Mesothelial cell of epicardium (in vitro differentiated cells): ENCODE data around the gene IL17RE. TPM values are rescaled to one million over a fixed set of nuclear protein-coding genes. Genes with fewer than 3 reads are reported as not detected.

Source experiments
- DNase-seq, 2 experiments: peaks; one replicate each; pipeline ENCODE4 v3.0.0; 2021; ENCODE audit warnings: low spot score in 2 of 2; ENCODE audit not compliant: unreplicated experiment in 2 of 2
- H3K27ac Mint-ChIP-seq: 2 replicates; pipeline ENCODE4 v1.8.0; 2021; ENCODE audit warnings: mixed read lengths
- H3K27me3 Mint-ChIP-seq: 2 replicates; pipeline ENCODE4 v1.8.0; 2021; ENCODE audit warnings: low read depth, mixed read lengths
- H3K36me3 Mint-ChIP-seq: 2 replicates; pipeline ENCODE4 v1.8.0; 2021; ENCODE audit warnings: mixed read lengths
- H3K4me1 Mint-ChIP-seq: 2 replicates; pipeline ENCODE4 v1.8.0; 2021; ENCODE audit warnings: mixed read lengths
- H3K4me3 Mint-ChIP-seq: 2 replicates; pipeline ENCODE4 v1.8.0; 2021; ENCODE audit warnings: mild to moderate bottlenecking, moderate library complexity, mixed read lengths
- H3K9me3 Mint-ChIP-seq: 2 replicates; pipeline ENCODE4 v1.8.0; 2021; ENCODE audit warnings: mixed read lengths
- CTCF ChIP-seq: fragments of 200-600 bp; sonication (generic); IDR thresholded peaks from one replicate; pipeline ENCODE4 v1.5.0; 2021; ENCODE audit warnings: antibody characterized with exemption; ENCODE audit not compliant: unreplicated experiment
- total RNA-seq: library from RNA; stranded (reverse); gene quantifications from 3 replicates; pipeline ENCODE4 v1.2.1, GENCODE V29; 2021

The IL17RE gene
- total RNA-seq, 1 donor from 2014 or later, result 24.1 TPM

GRCh38 chr3:9913601-9914000 lies 11.0 kb downstream of the IL17RE start:
- Mint-ChIP-seq H3K36me3 (peaks cover 6% of the 10 kb centered on the region), H3K27ac (no peak overlapping the region), H3K4me1 (peaks cover 22% of the 10 kb centered on the region), H3K9me3 (no peaks in the 10 kb centered on the region), H3K27me3 (no peaks in the 10 kb centered on the region), H3K4me3 (no peak overlapping the region)
- no peak for DNase-seq
- no peak for TF ChIP-seq CTCF

GRCh38 chr3:9914011-9914410 lies 11.4 kb downstream of the IL17RE start:
- no peak for TF ChIP-seq CTCF
- H3K4me3 Mint-ChIP-seq, result no peak overlapping the region
- DNase-seq, result no peak
- no peak overlapping the region for H3K27ac Mint-ChIP-seq
- H3K36me3 Mint-ChIP-seq, result peaks cover 6% of the 10 kb centered on the region
- peaks cover 22% of the 10 kb centered on the region for H3K4me1 Mint-ChIP-seq
- no peaks in the 10 kb centered on the region for H3K27me3 Mint-ChIP-seq
- no peaks in the 10 kb centered on the region for H3K9me3 Mint-ChIP-seq

GRCh38 chr3:9914559-9915253 lies 12.1 kb downstream of the IL17RE start:
- no peak for TF ChIP-seq CTCF
- Mint-ChIP-seq H3K27me3 (no peaks in the 10 kb centered on the region), H3K4me1 (peaks cover 22% of the 10 kb centered on the region), H3K9me3 (no peaks in the 10 kb centered on the region), H3K4me3 (peak overlapping the region; percentile 50), H3K36me3 (peaks cover 6% of the 10 kb centered on the region), H3K27ac (no peak overlapping the region)
- DNase-seq, result no peak

- no peak for TF ChIP-seq CTCF
- H3K27ac Mint-ChIP-seq, result peak overlapping the region; percentile 84
- peaks cover 22% of the 10 kb centered on the region for H3K4me1 Mint-ChIP-seq
- H3K36me3 Mint-ChIP-seq, result peaks cover 6% of the 10 kb centered on the region
- H3K9me3 Mint-ChIP-seq, result no peaks in the 10 kb centered on the region
- peak; percentile 54 to 71 for DNase-seq
- H3K27me3 Mint-ChIP-seq, result no peaks in the 10 kb centered on the region
- peak overlapping the region; percentile 76 for H3K4me3 Mint-ChIP-seq
Observed at GRCh38 chr3:9915254-9916141, 12.8 kb downstream of the IL17RE start.

GRCh38 chr3:9916346-9916733 lies 13.7 kb downstream of the IL17RE start:
- DNase-seq, result no peak
- H3K4me1 Mint-ChIP-seq, result peaks cover 22% of the 10 kb centered on the region
- peak overlapping the region; percentile 76 for H3K4me3 Mint-ChIP-seq
- no peaks in the 10 kb centered on the region for H3K9me3 Mint-ChIP-seq
- no peak for TF ChIP-seq CTCF
- H3K36me3 Mint-ChIP-seq, result peaks cover 4% of the 10 kb centered on the region
- no peaks in the 10 kb centered on the region for H3K27me3 Mint-ChIP-seq
- H3K27ac Mint-ChIP-seq, result peak overlapping the region; percentile 69
